Measurements from ENCODE around the gene METTL9. TPM values are rescaled to one million over a fixed set of nuclear protein-coding genes. Genes with fewer than 3 reads are reported as not detected.

METTL9 gene
- total and polyA plus RNA-seq, 9 of the 15 experiments (the other 6 are each of a cell fraction or from before 2014, with no cell fraction given), result 12.2 to 107 (median 79.1) TPM

DNA sequence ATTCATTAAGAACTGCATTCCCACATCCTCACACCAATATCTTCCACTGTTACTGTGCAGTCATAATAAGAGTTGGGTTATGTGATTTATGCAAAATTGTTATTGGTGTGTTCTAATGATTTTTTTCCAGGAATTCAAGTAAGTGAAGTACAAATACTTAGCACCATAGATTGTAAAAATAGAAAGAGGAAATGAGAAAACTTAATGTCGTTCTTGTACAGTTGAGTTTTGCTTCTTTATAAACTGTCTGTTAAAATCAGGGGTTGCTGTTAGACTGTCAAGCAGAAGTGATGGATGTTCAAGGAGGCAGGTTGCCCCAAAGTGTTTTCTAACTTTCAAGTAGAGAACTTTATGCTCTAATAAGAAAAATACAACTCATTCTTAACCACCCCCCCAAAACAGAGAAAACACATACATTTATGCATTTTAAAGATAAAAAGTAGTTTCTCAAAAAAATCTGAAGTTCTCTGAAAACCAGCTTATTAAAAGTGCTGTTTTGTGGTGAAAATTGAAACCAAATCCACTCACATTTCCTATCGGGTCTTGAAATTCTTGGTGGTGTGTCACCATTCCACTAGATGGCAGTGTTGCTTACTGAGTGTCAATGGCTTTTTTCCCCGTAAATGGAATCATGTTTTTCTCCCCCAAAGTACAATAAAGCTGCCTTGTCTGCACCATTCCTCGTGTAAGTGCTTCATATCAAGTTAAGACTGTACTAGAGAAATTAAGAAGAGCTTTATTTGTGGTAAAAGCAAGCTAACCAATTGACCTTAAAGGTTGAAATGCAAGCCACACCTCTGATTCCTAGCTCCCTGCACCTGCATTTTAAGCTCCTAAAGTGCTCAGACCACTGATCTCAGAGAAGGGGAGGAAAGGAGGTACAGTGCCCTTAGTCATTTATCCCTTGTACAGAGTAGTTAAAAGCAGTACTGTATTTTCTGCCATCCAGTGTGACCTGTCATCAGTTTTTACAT lies 57.7 kb downstream of the METTL9 start (continued):
- TF ChIP-seq, protein P1, sequence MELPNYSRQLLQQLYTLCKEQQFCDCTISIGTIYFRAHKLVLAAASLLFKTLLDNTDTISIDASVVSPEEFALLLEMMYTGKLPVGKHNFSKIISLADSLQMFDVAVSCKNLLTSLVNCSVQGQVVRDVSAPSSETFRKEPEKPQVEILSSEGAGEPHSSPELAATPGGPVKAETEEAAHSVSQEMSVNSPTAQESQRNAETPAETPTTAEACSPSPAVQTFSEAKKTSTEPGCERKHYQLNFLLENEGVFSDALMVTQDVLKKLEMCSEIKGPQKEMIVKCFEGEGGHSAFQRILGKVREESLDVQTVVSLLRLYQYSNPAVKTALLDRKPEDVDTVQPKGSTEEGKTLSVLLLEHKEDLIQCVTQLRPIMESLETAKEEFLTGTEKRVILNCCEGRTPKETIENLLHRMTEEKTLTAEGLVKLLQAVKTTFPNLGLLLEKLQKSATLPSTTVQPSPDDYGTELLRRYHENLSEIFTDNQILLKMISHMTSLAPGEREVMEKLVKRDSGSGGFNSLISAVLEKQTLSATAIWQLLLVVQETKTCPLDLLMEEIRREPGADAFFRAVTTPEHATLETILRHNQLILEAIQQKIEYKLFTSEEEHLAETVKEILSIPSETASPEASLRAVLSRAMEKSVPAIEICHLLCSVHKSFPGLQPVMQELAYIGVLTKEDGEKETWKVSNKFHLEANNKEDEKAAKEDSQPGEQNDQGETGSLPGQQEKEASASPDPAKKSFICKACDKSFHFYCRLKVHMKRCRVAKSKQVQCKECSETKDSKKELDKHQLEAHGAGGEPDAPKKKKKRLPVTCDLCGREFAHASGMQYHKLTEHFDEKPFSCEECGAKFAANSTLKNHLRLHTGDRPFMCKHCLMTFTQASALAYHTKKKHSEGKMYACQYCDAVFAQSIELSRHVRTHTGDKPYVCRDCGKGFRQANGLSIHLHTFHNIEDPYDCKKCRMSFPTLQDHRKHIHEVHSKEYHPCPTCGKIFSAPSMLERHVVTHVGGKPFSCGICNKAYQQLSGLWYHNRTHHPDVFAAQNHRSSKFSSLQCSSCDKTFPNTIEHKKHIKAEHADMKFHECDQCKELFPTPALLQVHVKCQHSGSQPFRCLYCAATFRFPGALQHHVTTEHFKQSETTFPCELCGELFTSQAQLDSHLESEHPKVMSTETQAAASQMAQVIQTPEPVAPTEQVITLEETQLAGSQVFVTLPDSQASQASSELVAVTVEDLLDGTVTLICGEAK (IDR thresholded peaks at IDR 0.05), result no peak
- TF ChIP-seq, protein P1 (CRISPR knock-in tag; IDR thresholded peaks at IDR 0.05), result no peak
- TF ChIP-seq SIX5 (IDR thresholded peaks at IDR 0.05; ENCODE audit: borderline replicate concordance in 1 of 2, insufficient read depth in 1 of 2, low read depth in 1 of 2, low read length in 2 of 2) (no peak), RERE (CRISPR knock-in tag; IDR thresholded peaks at IDR 0.05; ENCODE audit: borderline replicate concordance) (no peak), ETV1 (tag; conservative IDR thresholded peaks at IDR 0.05; ENCODE audit: low read depth) (no peak), ZNF586 (CRISPR knock-in tag; conservative IDR thresholded peaks at IDR 0.05) (no peak), RBM17 (IDR thresholded peaks at IDR 0.05; ENCODE audit: borderline replicate concordance, low read depth, low read length) (no peak)
- TF ChIP-seq, protein P2, sequence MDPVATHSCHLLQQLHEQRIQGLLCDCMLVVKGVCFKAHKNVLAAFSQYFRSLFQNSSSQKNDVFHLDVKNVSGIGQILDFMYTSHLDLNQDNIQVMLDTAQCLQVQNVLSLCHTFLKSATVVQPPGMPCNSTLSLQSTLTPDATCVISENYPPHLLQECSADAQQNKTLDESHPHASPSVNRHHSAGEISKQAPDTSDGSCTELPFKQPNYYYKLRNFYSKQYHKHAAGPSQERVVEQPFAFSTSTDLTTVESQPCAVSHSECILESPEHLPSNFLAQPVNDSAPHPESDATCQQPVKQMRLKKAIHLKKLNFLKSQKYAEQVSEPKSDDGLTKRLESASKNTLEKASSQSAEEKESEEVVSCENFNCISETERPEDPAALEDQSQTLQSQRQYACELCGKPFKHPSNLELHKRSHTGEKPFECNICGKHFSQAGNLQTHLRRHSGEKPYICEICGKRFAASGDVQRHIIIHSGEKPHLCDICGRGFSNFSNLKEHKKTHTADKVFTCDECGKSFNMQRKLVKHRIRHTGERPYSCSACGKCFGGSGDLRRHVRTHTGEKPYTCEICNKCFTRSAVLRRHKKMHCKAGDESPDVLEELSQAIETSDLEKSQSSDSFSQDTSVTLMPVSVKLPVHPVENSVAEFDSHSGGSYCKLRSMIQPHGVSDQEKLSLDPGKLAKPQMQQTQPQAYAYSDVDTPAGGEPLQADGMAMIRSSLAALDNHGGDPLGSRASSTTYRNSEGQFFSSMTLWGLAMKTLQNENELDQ (CRISPR knock-in tag; IDR thresholded peaks at IDR 0.05; ENCODE audit: borderline replicate concordance), result no peak

All from K562 (cell line).